ENCODE data around the gene IFT122. TPM values are rescaled to one million over a fixed set of nuclear protein-coding genes. Genes with fewer than 3 reads are reported as not detected.

Gene IFT122
- total and polyA plus RNA-seq, 2 donors (not counting 3 experiments of a cell fraction or from before 2014, with no cell fraction given), result 38.4 to 41.7 TPM

DNA sequence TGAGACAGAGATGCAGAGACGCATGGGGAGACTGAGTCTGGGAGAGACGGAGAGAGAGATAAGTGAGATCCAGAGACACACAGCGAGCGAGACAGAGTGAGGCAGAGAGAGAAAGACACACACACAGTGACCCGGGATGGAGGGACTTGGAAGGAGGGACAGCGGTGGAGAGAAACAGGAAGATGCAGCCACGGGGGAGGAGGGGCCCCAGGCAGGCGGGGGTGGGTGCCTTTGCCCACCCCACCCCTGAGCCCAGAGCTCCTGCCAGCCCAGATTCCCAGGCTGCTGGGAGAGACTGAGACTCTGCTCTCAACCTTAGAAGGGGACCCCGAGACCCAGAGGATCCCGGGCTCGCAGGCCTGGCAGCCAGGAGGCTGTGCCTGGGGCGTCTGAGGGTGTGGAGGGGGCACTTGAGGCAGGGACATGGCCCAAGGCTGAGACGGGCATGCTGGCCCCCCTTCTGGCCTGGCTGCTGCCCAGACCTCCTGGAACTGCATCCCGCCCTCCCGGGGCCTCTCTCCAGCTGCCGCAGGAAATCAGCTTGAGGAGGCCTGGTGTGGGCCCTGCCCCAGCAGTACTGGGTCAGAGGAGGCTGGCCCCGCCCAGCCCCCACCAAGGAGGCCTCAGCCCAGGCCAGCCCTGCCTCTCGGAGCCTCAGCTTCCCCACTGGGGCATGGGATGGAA lies 121.0 kb downstream of the IFT122 start:
- H3K4me2 ChIP-seq (ENCODE audit: insufficient read depth, low read length), result no peak overlapping the region
- H3K9me1 ChIP-seq (replicated peaks; ENCODE audit: control insufficient read depth, extremely low read depth, insufficient read depth, low read length), result no peaks in the 10 kb centered on the region
- FAIRE-seq, result peak; percentile 86
- ChIA-PET CTCF (interaction anchor here (0.8 to 6.4 kb wide), 8 partner anchors 31 to 178 kb away, joined by 3 to 80 read pairs (median 4); no protein-coding TSS in a partner anchor), POLR2A (interaction anchor here (0.5 kb wide), 1 partner anchor 71 kb away, joined by 3 read pairs; no protein-coding TSS in a partner anchor)
- peak; percentile 82 for DNase-seq (ENCODE audit: low read depth, low spot score)
- dilution Hi-C loops (cut with MboI; ENCODE audit: extremely low pct_ligation_motif_present, low sequenced_read_pairs), result no loop called here
- no peaks in the 10 kb centered on the region for H4K20me1 ChIP-seq (replicated peaks; ENCODE audit: control insufficient read depth, extremely low read depth, insufficient read depth, low read length)
- H2AFZ ChIP-seq (ENCODE audit: low read depth, low read length), result no peak overlapping the region
- H3K4me1 ChIP-seq (ENCODE audit: control insufficient read depth, extremely low read depth, insufficient read depth, low read length), result peaks cover 42% of the 10 kb centered on the region
- no peaks in the 10 kb centered on the region for H3K79me2 ChIP-seq (ENCODE audit: control insufficient read depth, insufficient read depth, low read length)
- TF ChIP-seq MYC (IDR thresholded peaks at IDR 0.05; ENCODE audit: low read depth, low read length) (no peak), POLR2AphosphoS5 (IDR thresholded peaks at IDR 0.05; ENCODE audit: insufficient read depth, low read depth, low read length) (peak; percentile 36), POLR2A (IDR thresholded peaks at IDR 0.05; ENCODE audit: low read depth, low read length) (peak; percentile 44)
- H3K27ac ChIP-seq (ENCODE audit: insufficient read depth, low read depth, low read length), result peak overlapping the region; percentile 26
- H3K4me3 ChIP-seq (replicated peaks in 1 of 3; ENCODE audit: insufficient read depth in 1 of 3, low read depth in 1 of 3, low read length in 3 of 3), result no peak overlapping the region
- H3K9me3 ChIP-seq (replicated peaks; ENCODE audit: control insufficient read depth, insufficient read depth, low read length), result no peaks in the 10 kb centered on the region
- peaks cover 25 to 66% of the 10 kb centered on the region in 2 experiments for H3K36me3 ChIP-seq (ENCODE audit: control insufficient read depth in 2 of 2, extremely low read depth in 1 of 2, insufficient read depth in 2 of 2, low read length in 2 of 2)
- BruUV-seq (replicated peaks), result no TSS peak
- no peaks in the 10 kb centered on the region for H3K27me3 ChIP-seq (ENCODE audit: control insufficient read depth in 2 of 2, insufficient read depth in 2 of 2, low read length in 2 of 2)
- intact Hi-C loops (cut with micrococcal nuclease), result loop anchor here (1.0 to 5.0 kb wide), 3 partner anchors 36 to 179 kb away; no protein-coding TSS in a partner anchor
- H3K9ac ChIP-seq (replicated peaks; ENCODE audit: extremely low read depth, insufficient read depth, low read length), result no peak overlapping the region

DNA sequence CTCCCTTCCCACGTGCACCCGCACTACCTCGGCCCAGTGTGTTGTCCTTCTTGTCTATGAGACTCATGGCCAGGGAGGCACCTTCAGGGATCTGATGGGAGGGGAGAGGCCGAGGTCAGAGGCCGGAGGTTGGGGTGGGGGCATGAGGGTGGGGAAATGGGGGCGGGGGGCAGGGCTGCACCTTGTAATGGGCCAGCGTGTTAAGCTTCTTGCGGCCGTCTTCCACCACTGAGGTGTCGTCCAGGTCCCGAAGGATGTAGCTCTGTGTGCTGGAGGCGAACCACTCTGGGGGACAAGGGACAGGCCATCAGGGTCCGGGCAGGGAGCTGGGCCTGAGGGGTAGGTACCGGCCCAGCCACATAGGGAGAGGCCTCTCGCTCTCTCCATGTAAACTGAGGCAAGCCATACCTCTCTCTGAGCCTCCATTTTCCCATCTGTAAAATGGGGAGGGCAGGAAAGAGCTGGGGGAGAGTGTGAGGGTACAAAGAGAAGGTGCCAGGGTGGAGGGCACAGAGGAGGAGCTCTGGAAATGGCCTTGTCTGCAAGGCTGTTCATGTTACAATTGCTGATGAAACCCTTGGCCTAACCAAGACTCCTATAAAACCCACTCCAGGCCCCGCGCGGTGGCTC lies 121.7 kb downstream of the IFT122 start:
- H3K9me1 ChIP-seq (replicated peaks; ENCODE audit: control insufficient read depth, extremely low read depth, insufficient read depth, low read length), result no peaks in the 10 kb centered on the region
- dilution Hi-C loops (cut with MboI; ENCODE audit: extremely low pct_ligation_motif_present, low sequenced_read_pairs), result no loop called here
- H2AFZ ChIP-seq (ENCODE audit: low read depth, low read length), result no peak overlapping the region
- ChIA-PET CTCF (interaction anchor here (1.1 to 6.4 kb wide), 7 partner anchors 30 to 178 kb away, joined by 3 to 80 read pairs (median 3); no protein-coding TSS in a partner anchor), POLR2A (no interaction called here)
- intact Hi-C loops (cut with micrococcal nuclease), result loop anchor here (1.0 to 5.0 kb wide), 3 partner anchors 35 to 179 kb away; no protein-coding TSS in a partner anchor
- no peaks in the 10 kb centered on the region for H4K20me1 ChIP-seq (replicated peaks; ENCODE audit: control insufficient read depth, extremely low read depth, insufficient read depth, low read length)
- H3K4me1 ChIP-seq (ENCODE audit: control insufficient read depth, extremely low read depth, insufficient read depth, low read length), result peaks cover 42% of the 10 kb centered on the region
- H3K4me2 ChIP-seq (ENCODE audit: insufficient read depth, low read length), result no peak overlapping the region
- no peak overlapping the region for H3K9ac ChIP-seq (replicated peaks; ENCODE audit: extremely low read depth, insufficient read depth, low read length)
- H3K27me3 ChIP-seq (ENCODE audit: control insufficient read depth in 2 of 2, insufficient read depth in 2 of 2, low read length in 2 of 2), result no peaks in the 10 kb centered on the region
- no peak overlapping the region for H3K27ac ChIP-seq (ENCODE audit: insufficient read depth, low read depth, low read length)
- peaks cover 27 to 66% of the 10 kb centered on the region in 2 experiments for H3K36me3 ChIP-seq (ENCODE audit: control insufficient read depth in 2 of 2, extremely low read depth in 1 of 2, insufficient read depth in 2 of 2, low read length in 2 of 2)
- TF ChIP-seq, protein P1, sequence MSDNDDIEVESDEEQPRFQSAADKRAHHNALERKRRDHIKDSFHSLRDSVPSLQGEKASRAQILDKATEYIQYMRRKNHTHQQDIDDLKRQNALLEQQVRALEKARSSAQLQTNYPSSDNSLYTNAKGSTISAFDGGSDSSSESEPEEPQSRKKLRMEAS (IDR thresholded peaks at IDR 0.05; ENCODE audit: insufficient read depth, insufficient read length), result no peak
- TF ChIP-seq GATA2 (IDR thresholded peaks at IDR 0.05; ENCODE audit: insufficient read depth, insufficient read length, low read depth, low read length) (no peak), EZH2 (IDR thresholded peaks at IDR 0.05; ENCODE audit: borderline replicate concordance, low read depth, low read length, severe bottlenecking) (no peak)
- FAIRE-seq (no peak), DNase-seq (ENCODE audit: low read depth, low spot score) (no peak)
- no peaks in the 10 kb centered on the region for H3K79me2 ChIP-seq (ENCODE audit: control insufficient read depth, insufficient read depth, low read length)
- BruUV-seq (replicated peaks), result no TSS peak
- no peak overlapping the region for H3K4me3 ChIP-seq (replicated peaks in 1 of 3; ENCODE audit: insufficient read depth in 1 of 3, low read depth in 1 of 3, low read length in 3 of 3)
- no peaks in the 10 kb centered on the region for H3K9me3 ChIP-seq (replicated peaks; ENCODE audit: control insufficient read depth, insufficient read depth, low read length)

Measured in endothelial cell of umbilical vein (primary cell).